SKM-1 treated with dmso at 0.1 percent for 144 hours (cell line): Measurements from ENCODE around the gene ROR2.
A peak's percentile ranks its signal among the peaks of the same experiment; 100 is the strongest.
"Not testable (repeated sequence)": the region's sequence is repeated elsewhere in the genome, so short reads cannot be mapped to it uniquely, and the experiment has no call there.

ENCODE experiments used
- DNase-seq: peaks from one replicate; lab custom pipeline; 2025; ENCODE audit not compliant: unreplicated experiment; lab: John Stamatoyannopoulos, UW

ROR2 gene

DNA sequence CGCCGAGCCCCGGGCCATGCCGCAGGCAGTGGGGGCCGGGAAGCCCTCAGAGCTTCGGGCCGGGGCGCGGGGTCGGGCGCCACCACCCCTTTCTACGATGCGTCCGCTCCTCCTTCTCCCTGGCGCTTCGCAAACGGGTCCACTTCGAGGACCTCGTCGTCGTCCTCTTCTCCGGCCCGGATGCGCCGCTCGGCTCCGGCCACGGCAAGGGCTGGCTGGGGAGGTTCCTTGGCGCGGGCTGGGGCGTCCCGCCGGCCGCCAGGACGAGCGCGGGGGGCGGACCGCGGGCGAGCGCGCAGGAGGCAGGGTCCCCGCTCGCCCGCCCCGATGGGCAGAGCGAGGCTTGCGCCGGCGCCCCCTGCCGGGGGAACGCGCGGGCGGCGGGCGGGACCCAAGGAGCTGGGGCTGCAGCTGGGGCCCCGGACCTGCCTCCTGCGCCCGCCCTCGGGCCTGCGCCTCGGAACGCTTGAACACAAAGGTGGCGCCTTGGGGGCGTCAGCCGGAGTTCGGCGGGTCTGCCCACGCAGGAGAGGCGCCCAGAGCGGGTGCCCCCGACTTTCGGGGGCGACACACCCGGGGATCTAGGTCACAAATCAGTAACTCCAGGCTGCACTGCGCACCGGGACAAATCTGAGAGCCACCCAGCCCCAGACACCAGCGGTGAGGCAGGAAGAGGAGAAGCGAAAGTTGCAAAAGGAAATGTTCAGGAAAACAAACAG, at the start of gene ROR2:
Gene ROR2, minus strand, starts transcription at position 283 of the 719 bp plus-strand sequence.
- peak; percentile 19 for DNase-seq

DNA sequence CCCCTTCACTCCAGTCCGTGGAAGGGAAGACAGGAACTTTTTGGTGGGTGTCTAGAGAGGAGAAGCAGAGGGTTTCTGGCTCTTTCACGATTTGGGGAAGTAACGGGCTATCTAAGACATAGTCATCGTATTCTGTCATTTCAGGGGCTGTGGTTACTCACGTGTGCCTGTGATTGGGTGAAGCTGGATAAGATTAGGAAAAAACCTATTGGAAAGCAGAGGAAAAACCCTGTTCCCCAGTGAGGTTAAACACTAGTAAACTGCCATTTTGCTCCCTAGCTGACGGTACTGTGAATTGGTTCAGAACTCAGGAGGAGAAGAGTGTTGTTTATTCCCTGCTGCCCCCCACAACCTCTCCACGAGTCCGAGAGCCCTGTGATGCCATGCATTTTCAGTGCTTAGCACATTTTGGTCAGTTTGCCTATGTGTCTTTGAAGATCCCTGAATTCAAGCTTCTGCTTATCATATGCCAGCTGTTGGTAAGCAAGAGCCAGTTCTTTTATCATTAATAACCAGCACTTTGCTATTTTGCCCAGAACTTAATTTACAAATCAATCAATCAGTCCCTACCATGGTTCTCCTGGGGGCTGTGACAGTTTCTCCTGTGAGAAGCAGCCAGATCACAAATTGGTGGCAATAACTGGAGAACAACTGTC, 45.1 kb upstream of the ROR2 start:
- DNase-seq, result peak; percentile 20

DNA sequence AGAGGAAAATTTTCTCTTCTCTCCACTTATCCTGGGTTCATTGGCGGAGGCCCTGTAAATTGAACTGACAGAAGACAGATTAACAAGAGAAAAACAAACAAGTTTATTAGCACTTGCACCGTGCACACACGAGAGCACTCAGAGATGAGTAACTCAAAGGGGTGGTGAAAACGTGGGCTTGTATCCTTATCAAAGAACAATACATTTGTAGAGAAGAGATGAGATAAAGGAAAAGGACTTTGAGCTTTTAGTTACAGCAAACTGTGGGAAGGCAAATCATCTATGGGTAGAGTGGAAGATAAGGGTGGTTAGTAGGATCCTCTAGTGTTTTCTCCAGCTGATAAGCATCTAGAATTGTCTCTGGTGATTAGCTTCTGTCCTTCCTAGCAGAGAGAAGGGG, 44.4 kb upstream of the ROR2 start:
- DNase-seq, result no peak

DNA sequence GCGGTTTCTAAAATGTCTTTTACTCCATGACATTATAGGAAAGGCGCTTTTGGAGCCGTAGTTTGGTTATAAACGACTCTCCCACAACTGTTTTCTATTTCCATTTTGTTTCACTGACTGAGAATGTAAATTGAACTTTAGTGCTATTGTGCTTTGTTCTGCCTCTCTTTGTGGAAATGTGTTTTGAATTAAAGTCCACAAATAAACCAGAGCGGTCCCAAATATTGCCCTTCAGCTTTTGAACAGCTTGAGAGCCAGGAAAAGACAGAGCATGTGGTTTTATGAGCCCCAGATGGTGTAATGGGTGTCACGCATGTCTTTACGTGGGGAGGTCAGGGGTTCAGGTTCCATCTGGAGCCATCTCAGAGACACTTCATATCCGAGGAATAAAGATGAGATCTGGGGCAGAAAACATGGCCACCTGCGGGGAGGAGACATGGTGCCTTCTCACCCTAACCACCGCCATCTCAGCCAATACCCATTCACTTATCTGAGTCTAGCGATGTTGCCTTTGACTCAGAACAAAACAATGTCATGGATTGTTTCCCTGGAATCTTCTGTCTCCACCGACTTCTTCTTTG, 42.5 kb upstream of the ROR2 start:
- DNase-seq, result no peak

DNA sequence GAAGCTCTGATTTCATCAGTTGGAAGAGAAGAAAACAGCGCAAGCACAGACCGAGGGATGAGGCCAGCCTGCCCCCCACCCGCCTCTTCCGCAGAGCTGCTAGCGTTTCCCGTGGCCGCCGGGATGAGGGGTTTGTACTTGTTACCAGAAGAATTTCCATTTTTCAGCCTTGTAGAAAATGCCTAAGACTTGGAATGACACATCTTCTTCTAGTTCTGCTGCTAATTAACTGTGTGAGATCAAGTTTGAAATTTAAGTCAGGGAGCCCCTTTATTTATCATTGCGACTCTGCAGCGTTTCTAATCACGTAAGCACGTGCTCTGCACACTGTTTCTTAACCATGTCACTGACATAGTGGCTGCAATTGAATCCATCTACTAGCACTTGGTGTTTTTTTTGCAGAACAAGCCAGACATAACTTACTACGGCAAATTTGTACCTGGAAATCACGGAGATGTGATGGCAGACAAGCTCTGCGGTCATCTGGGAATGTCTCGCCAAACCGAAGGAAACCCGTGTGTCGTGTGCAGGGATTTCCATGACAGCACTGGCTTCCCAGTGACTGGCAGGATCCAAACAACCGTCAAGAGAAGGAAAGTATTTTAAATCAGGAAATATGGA, 41.8 kb upstream of the ROR2 start:
- no peak for DNase-seq

DNA sequence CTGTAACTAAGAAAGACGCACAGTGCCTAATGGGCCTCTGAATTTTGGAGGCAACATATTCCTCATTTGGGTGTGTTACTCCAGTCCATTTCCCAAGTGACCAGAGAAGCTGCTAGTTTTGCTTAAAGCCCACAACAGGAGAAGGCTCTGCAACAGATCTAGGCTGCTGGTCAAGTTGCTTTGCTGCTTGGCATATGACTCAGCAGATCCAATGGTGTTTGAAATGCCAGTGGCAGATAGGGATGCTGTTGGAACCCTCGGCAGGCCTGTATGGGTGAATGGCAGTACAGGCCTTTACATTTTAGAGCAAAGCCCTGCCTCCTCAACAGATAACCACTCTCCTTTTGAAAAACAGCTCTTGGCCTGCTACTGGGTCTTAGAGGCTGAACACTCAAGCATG, 36.2 kb upstream of the ROR2 start:
- DNase-seq, result no peak

DNA sequence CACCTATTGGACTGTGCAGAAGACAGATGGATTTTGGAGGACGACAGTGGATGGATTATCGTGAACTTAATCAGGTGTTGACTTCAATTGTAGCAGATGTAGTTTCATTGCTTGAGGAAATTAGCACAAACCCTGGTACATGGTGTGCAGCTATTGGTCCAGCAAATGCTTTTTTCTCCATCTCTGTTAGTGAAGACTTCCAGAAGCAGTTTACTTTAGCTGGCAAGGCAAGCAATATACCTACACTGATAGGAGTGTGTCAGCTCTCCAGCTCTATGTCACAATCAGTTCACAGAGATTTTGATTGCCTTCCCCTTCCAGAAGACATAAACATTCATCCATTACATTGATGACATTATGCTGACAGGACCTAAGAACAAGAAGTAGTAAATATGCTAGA, 35.7 kb upstream of the ROR2 start:
- DNase-seq, result no peak

DNA sequence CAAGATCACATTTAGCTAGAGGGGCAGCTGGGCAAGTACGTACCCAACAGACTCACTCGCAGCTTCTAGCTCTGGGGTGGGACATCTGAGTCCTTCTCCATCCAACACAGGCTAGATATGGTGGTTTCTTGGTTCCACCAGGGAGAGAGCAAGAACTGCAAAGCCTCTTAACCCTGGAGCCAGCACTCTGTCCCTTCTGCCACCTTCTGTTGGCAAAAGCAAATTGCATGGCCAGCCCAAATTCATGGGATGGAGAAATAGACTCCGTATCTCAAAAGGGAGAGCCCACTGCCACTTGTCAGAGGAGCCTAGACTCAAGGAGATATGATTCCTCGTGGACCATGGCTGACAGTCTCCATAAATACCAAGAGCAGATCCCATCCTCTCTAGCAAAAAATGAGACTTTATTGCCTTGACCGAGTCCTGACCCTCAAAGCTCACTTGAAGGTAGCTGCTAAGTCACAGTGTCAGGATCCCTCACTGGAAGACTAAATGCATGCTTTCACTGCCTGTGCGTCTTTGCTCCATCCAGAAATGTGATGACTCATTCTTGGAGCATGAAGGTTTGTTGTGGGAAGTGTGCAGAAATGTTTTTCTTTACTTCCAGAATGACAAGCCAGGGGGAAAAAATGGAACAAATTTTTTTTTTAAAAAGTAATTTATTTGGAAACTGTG, 28.8 kb upstream of the ROR2 start:
- no peak for DNase-seq

DNA sequence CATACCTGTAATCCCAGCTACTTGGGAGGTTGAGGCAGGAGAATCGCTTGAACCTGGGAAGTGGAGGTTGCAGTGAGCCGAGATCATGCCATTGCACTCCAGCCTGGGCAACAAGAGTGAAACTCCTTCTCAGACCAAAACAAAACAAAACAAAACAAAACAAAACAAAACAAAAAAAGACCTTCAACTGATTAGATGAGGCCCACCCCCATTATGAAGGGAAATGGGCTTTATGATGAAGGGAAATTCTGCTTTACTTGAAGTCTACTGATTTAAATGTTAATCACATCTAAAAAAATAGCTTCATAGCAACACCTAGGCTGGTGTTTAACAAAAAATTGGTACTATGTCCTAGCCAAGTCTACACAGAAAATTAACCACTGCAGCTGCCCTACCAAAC, 25.2 kb upstream of the ROR2 start:
- not testable (repeated sequence) for DNase-seq

DNA sequence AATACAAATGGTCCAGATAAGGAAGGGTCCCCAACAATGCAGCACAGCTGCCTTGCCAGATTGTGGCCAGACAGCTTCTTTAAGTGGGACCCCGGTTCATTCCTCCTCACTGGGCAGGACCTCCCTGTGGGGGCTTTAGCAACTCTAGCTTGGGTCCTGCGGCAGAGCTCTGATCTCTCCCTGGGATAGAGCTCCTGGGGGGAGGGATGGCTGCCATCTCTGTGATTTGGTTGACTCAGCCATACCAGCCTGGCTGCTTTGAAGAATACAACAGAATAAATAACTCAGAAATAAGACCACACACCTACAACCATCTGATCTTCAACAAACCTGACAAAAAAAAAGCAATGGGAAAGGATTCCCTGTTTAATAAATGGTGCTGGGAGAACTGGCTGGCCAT, 22.7 kb upstream of the ROR2 start:
- no peak for DNase-seq

DNA sequence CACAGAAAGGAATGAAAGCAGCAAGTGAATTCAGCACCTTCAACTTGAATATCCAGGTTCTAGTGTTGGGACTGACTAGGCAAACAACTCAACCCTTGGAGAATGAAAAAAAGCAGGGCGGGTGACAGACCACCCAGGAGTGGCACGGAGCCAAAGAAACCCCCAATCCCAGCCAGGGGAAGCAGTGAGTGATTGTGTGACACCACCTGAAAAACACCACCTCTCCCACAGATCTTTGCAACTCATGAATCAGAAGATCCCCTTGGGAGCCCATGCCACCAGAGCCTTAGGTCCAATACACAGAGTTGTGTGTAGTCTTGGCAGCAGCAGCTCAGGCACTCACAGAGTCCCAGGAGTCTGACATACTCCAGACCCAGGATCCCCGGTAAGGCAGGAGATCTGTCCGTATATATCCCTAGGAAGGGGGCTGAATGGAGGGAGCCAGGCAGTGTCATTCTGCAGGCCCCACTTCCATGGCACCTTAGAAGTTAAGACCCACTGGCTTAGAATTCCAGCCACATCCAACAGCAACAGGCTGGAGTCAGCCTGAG, 22.1 kb upstream of the ROR2 start:
- DNase-seq, result no peak

DNA sequence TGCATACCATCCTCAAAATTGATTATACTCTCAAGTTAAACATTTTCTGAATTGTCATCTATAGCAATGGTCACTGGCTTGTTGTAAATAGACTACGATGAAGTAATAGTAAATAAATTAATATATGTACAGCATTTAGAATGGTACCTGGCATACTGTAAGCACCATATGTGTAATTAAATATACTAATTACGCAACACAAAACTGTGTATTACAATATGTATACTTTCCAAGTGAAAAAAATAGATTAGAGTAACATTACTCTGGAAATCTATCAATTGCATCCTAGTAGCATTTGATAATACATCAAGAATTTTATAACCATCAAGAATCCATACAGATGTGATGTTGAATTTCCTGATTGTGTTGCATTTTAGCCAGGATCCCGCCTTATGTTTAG, 17.2 kb upstream of the ROR2 start:
- no peak for DNase-seq

DNA sequence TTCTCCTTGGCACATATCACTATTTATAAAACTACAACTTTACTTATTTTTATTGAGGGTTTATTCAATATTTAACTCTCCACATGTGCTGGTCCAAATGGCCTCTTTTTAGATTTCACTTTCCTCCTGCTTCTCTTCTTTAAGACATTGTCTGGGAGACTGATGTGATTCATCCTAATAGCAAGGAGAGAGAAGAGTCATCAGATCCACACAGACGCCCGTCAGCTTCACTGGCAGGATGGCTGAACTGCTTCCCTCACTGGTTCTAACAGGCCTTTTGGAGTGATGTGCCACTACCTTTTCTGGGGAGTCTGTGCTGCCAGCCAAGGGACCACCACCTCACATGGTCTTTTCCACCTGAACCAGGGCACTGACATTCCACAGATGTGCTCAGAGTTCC, 16.5 kb upstream of the ROR2 start:
- DNase-seq, result no peak

DNA sequence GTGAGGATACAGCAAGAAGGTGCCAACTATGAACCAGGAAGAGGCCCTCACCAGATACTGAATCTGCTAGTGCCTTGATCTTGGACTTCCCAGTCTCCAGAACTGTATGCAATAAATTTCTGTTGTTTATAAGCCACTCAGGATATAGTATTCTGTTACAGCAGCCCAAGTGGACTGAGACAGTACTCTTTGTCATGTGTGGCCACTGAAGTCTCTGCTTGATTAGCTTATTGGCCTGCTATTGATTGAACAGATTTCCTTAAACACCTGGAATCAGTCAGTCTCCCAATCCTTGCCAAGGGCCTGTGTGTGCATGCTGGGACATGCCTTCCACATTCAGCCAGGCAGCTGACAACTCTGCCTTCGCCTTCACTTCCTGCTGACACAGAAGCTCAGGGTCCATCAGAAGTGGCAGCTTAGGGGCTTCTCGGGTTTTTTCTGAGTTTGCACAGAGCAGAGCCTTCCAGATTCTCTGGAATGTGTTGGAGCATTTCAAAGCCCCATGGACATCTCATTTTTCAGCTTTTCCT, 13.7 kb upstream of the ROR2 start:
- DNase-seq, result no peak

DNA sequence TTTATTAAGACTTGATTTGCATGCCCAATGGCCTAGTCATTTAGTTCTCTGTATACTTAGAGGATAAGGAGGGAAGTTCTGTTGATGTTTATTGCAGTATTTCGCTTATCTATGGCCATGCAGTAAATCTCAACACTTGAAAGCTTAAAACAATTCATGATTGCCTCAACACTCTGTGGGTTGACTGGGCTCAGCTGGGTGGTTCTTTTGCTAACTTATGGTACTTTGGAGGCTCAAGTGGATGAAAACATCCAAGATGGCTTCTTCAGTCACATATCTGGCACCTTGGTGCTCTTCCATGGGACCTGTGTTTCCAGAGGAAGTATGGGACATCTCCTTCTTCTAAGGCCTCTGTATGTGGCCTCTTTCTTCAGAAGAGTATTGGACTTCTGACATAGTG, 10.3 kb upstream of the ROR2 start:
- no peak for DNase-seq

DNA sequence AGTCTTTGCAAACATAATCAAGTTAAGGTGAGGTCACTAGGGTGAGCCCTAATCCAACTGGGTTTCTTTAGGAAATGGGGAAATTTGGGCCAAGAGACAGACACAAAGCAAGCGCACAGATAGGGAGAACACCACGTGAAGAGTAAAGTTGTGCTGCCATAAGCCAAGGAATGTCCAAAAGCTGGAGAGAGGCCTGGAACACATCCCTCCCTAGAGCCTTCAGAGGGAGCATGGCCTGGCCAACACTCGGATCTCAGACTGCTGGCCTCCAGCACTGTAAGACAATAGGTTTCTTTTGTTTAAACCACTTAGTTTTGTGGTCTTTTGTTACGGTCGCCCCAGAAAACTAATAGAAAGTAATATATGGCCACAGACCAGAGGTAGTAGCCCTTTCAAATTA, 8.1 kb upstream of the ROR2 start:
- no peak for DNase-seq

DNA sequence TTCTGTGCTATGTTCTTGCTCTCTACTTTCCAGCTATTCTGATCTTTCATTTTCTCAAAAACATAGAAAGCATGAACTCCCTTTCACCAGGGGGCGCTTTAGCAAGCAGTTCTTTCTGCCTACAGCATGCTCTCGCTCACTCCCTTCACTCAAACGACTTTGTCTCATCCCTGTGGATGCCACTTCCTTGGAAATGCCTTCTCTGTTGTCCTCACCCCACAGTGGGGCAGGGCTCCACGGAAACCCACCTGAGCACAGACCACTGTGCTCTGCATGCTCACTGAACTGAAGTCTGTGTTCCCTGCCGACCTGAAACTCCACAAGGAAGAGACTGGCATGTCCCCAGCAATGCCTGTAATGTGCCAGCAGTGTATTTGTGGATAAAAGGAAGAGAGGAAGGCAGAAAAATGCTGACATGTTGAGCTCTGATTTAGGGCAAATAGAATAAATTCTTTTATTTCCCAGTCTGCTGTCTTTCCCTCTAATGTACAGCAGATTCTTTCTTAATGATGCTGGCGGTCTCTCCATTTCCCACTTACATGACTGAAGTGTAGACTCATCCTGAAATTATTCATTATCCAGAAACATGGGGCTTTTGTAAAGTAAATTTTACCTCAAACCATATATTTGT, 4.9 kb upstream of the ROR2 start:
- DNase-seq, result no peak

DNA sequence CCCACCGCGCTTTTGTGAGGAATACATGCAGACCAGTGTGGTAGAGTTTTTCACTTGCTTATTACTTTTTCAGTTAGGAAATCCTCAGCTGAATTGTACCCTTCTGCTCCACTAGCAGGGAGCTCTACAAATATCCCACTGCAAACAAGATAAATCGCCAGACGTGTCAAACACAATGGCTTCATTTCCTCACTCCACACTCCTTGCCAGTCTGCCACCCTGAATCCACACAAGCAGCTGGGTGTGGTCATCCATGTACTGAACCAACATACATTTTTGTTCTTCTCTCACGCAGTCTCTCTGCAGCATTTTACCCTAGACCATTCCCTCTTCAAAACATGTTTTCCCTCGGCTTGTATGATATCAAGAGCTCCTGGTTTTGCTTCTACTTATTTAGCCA, 3.7 kb upstream of the ROR2 start:
- DNase-seq, result no peak

DNA sequence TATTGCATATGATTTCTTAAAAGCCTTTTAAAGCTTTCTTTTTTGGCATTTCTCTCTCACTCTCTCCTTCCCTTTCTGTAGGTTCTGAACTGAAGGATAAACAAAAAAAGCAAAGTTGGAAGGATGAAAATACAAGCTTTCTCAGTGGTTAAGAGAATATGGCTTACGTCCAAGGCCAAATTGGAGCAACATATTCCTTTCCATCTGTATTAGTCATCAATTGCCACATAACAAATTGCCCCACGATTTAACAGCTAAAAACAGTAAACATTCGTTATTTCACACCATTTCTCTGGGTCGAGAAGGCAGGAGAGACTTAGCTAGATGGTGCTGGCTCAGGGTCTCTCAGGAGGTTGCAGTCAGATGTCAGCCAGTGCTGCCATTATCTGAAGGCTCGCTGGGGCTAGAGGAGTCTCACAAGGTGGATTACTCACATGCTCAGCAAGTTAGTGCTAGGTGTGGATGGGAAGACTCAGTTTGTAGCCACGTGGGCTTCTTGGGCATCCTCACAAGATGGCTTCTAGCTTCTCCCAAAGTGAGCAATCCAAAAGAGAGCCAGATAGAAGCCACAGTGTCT, 2.0 kb upstream of the ROR2 start:
- no peak for DNase-seq

DNA sequence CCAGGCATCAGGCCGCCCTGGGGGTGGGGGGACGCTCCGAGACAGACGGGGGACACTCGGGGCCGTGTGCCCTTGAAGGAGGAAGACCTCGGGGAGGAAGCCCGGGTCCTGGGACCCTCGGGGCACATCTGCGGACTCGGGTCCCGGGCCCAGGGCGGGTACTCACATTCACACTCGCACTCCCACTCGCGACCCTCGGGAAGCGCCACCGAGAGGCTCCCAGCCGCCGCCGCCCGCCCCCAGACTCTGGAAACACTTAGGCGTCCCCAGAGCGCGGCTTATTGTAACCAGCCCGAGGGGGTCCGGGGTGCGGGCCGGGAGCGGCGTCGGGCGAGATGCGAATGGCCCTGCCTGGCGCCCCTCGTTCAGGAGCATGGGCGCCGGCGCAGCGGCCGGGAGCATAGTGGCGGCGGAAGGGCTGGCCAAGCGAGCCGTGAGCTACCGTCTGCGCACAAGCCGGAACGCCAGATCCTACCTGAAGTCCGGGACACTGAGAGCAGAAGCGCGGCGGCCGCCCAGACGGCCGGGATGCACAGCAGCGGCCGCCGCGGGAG, 559 bp downstream of the ROR2 start:
- DNase-seq, result no peak
